PC-9 (cell line): ENCODE data around the gene SPAG17. TPM values are rescaled to one million over a fixed set of nuclear protein-coding genes. Genes with fewer than 3 reads are reported as not detected.

ENCODE experiments used
- BruUV-seq: library from RNA; stranded (reverse); fragments of 400-500 nt; replicated peaks from 2 replicates; lab custom pipeline; 2021; lab: Mats Ljungman, UMichigan
- CTCF ChIA-PET: fragments of 300-600 bp; sonication (Branson Sonifier 250); formaldehyde crosslinking; loops from one replicate; lab custom pipeline; 2022; ENCODE audit warnings: antibody characterized with exemption; lab: Charles Lee
- POLR2A ChIA-PET: fragments of 300-600 bp; sonication (Branson Sonifier 250); formaldehyde crosslinking; loops from one replicate; lab custom pipeline; 2022; ENCODE audit warnings: antibody characterized with exemption; ENCODE audit not compliant: unreplicated experiment; lab: Charles Lee
- DNase-seq, 2 experiments: peaks; one replicate each; pipeline versions ENCODE4 v3.0.0 to v3.0.0-alpha.2; 2015 to 2022; ENCODE audit warnings: mixed read lengths in 1 of 2
- H2AFZ ChIP-seq: fragments of 200-600 bp; sonication (generic); 2 replicates; pipeline ENCODE4 v1.8.1; 2017; ENCODE audit warnings: antibody characterized with exemption
- H3F3A ChIP-seq: fragments of 200-600 bp; sonication (generic); 2 replicates; pipeline ENCODE4 v1.8.1; 2017; ENCODE audit warnings: antibody characterized with exemption, mild to moderate bottlenecking, low read depth; ENCODE audit not compliant: insufficient read depth
- H3K27ac ChIP-seq: fragments of 200-600 bp; sonication (generic); 2 replicates; pipeline ENCODE4 v1.6.1; 2016; ENCODE audit warnings: mixed run types
- H3K27me3 ChIP-seq: fragments of 200-600 bp; sonication (generic); 2 replicates; pipeline ENCODE4 v1.6.1; 2016; ENCODE audit warnings: low read depth, mixed run types; ENCODE audit not compliant: insufficient read depth
- H3K36me3 ChIP-seq: fragments of 200-600 bp; sonication (generic); 2 replicates; pipeline ENCODE4 v1.6.1; 2016; ENCODE audit warnings: low read depth, mixed run types
- H3K4me1 ChIP-seq: fragments of 200-600 bp; sonication (generic); replicated peaks from 2 replicates; pipeline ENCODE4 v1.6.1; 2016; ENCODE audit warnings: mixed run types; ENCODE audit not compliant: insufficient read depth
- H3K4me2 ChIP-seq: fragments of 200-600 bp; sonication (generic); 2 replicates; pipeline ENCODE4 v1.6.1; 2017; ENCODE audit warnings: mixed run types
- H3K4me3 ChIP-seq: fragments of 200-600 bp; sonication (generic); 2 replicates; pipeline ENCODE4 v1.6.1; 2016; ENCODE audit warnings: mixed run types
- H3K79me2 ChIP-seq: fragments of 200-600 bp; sonication (generic); 2 replicates; pipeline ENCODE4 v1.6.1; 2017; ENCODE audit warnings: low read depth, mixed run types
- H3K9me2 ChIP-seq: fragments of 200-600 bp; sonication (generic); 2 replicates; pipeline ENCODE4 v1.8.1; 2017; ENCODE audit warnings: mild to moderate bottlenecking; ENCODE audit not compliant: insufficient read depth
- H3K9me3 ChIP-seq: fragments of 200-600 bp; sonication (generic); 2 replicates; pipeline ENCODE4 v1.8.1; 2016; ENCODE audit warnings: low read depth; ENCODE audit not compliant: insufficient read depth
- H4K20me1 ChIP-seq: fragments of 200-600 bp; sonication (generic); 2 replicates; pipeline ENCODE4 v1.8.1; 2017; ENCODE audit not compliant: insufficient read depth
- EZH2 ChIP-seq: fragments of 200-600 bp; sonication (generic); IDR thresholded peaks from 2 replicates; pipeline ENCODE4 v1.8.0; 2017; ENCODE audit warnings: antibody characterized with exemption, low read depth
- intact Hi-C: fragments of 100-400 bp; cut with micrococcal nuclease; formaldehyde crosslinking; loops from one replicate; pipeline ENCODE4 v1.10.0; 2022; ENCODE audit not compliant: unreplicated experiment
- total RNA-seq: library from RNA; stranded (reverse); gene quantifications from 2 replicates; pipeline ENCODE4 v1.2.3, GENCODE V29; 2021
- TF ChIP-seq, protein P1 (sequence below): fragments of 200-600 bp; sonication (generic); conservative IDR thresholded peaks from 2 replicates; pipeline ENCODE4 v1.6.1; 2017; ENCODE audit warnings: mixed run types, antibody characterized with exemption, mild to moderate bottlenecking, moderate library complexity

The SPAG17 gene
- total RNA-seq, 1 experiment from 2014 or later, result not detected

DNA sequence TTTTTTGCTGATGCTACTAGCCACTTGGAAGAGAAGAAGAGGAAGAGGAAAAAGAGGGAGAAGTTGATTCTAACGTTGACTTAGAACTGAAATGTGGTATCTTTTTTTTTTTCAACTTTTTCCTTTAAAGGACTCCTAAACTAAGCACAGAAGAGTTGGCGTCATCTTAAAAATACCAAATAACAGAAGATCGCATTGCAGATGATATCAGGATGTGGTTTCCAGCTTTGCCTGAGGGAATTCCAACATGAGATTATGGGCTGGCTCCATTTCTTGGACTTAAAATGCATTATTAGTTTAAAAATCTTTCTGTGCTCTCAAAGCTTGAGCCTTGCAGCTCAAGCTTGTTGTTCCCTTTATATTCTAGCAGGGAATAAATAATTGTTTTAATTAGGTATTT, 225.7 kb downstream of the SPAG17 start:
- no peak for DNase-seq
- Histone ChIP-seq H3K4me1 (no peaks in the 10 kb centered on the region), H3K27me3 (no peaks in the 10 kb centered on the region), H3K4me2 (no peak overlapping the region), H4K20me1 (0 out of 2 replicates have a peak, but pooled peaks cover 1% of the 10 kb centered on the region), H3K9me2 (no peaks in the 10 kb centered on the region), H3K9me3 (no peaks in the 10 kb centered on the region), H3F3A (peaks cover 4% of the 10 kb centered on the region; the same call in 1 of the 2 replicates), H3K36me3 (peaks cover 63% of the 10 kb centered on the region), H3K27ac (no peak overlapping the region), H3K4me3 (no peak overlapping the region), H2AFZ (no peak overlapping the region), H3K79me2 (no peaks in the 10 kb centered on the region)
- BruUV-seq, result no TSS peak
- no peak for TF ChIP-seq EZH2
- TF ChIP-seq, protein P1, sequence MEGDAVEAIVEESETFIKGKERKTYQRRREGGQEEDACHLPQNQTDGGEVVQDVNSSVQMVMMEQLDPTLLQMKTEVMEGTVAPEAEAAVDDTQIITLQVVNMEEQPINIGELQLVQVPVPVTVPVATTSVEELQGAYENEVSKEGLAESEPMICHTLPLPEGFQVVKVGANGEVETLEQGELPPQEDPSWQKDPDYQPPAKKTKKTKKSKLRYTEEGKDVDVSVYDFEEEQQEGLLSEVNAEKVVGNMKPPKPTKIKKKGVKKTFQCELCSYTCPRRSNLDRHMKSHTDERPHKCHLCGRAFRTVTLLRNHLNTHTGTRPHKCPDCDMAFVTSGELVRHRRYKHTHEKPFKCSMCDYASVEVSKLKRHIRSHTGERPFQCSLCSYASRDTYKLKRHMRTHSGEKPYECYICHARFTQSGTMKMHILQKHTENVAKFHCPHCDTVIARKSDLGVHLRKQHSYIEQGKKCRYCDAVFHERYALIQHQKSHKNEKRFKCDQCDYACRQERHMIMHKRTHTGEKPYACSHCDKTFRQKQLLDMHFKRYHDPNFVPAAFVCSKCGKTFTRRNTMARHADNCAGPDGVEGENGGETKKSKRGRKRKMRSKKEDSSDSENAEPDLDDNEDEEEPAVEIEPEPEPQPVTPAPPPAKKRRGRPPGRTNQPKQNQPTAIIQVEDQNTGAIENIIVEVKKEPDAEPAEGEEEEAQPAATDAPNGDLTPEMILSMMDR, result no peak
- ChIA-PET CTCF (no interaction called here), POLR2A (no interaction called here)
- intact Hi-C loops, result no loop called here

GRCh38 chr1:117952386-117952785, 232.6 kb downstream of the SPAG17 start:
- ChIA-PET CTCF (no interaction called here), POLR2A (no interaction called here)
- H3K36me3 ChIP-seq, result peaks cover 93% of the 10 kb centered on the region
- H4K20me1 ChIP-seq, result 0 out of 2 replicates have a peak, but pooled peaks cover 5% of the 10 kb centered on the region
- no TSS peak for BruUV-seq
- no peaks in the 10 kb centered on the region for H3K9me2 ChIP-seq
- H3F3A ChIP-seq, result peaks cover 4% of the 10 kb centered on the region; the same call in 1 of the 2 replicates
- no peak overlapping the region for H2AFZ ChIP-seq
- no peak for DNase-seq
- H3K4me3 ChIP-seq, result no peak overlapping the region
- no peak overlapping the region for H3K27ac ChIP-seq
- TF ChIP-seq, protein P1, result no peak
- no peak for TF ChIP-seq EZH2
- no peaks in the 10 kb centered on the region for H3K27me3 ChIP-seq
- H3K9me3 ChIP-seq, result no peaks in the 10 kb centered on the region
- no peaks in the 10 kb centered on the region for H3K4me1 ChIP-seq
- intact Hi-C loops, result no loop called here
- H3K4me2 ChIP-seq, result no peak overlapping the region
- no peaks in the 10 kb centered on the region for H3K79me2 ChIP-seq

DNA sequence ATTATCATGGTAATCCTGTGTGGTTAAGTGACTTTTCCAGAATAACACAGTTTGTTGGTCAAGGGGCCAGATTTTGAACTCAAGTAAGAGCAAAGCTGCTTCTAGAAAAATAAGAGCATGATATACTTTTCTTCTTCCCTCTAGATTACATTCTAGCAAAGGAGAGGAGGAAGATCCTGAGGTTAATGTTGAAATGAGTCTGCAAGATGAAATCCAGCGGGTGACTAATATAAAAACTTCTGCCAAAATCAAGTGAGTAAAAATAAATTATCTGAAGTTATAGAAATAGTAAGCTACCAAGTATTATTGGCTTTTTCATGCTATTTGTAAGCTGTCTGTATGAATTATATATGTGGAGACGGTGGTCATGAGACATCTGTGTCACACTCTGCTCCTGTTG, 242.7 kb downstream of the SPAG17 start:
- Histone ChIP-seq H3K36me3 (peaks cover 85% of the 10 kb centered on the region), H4K20me1 (peaks cover 8% of the 10 kb centered on the region), H3K27me3 (no peaks in the 10 kb centered on the region), H2AFZ (no peak overlapping the region), H3K4me1 (no peaks in the 10 kb centered on the region), H3K4me2 (no peak overlapping the region), H3K27ac (no peak overlapping the region), H3K9me3 (no peaks in the 10 kb centered on the region), H3F3A (no peaks in the 10 kb centered on the region), H3K9me2 (no peaks in the 10 kb centered on the region), H3K79me2 (no peaks in the 10 kb centered on the region), H3K4me3 (no peak overlapping the region)
- ChIA-PET POLR2A (interaction anchor here (0.6 kb wide), 1 partner anchor 146 kb away, joined by 3 read pairs; no protein-coding TSS in a partner anchor), CTCF (no interaction called here)
- no TSS peak for BruUV-seq
- no peak for TF ChIP-seq EZH2
- TF ChIP-seq, protein P1, result no peak
- no peak for DNase-seq
- intact Hi-C loops, result no loop called here
